ENCODE results near the gene GNB2. TPM values are rescaled to one million over a fixed set of nuclear protein-coding genes. Genes with fewer than 3 reads are reported as not detected.
A peak's percentile ranks its signal among the peaks of the same experiment; 100 is the strongest.

Gene GNB2
- 100 to 1,000 TPM; 195 to 325 TPM for total RNA-seq
- 200 TPM for polyA plus RNA-seq (ENCODE audit: insufficient read depth, low read depth, low replicate concordance)
- long read RNA-seq, donor 1, transcript GNB2-201 (10 exons, 1,878 nt): major isoform, 89 of 105 reads
- long read RNA-seq, donor 1, transcript GNB2-202 (9 exons, 1,524 nt): minor isoform, 7 of 105 reads
- long read RNA-seq, donor 1, partial matches to known transcripts: 5 of 105 reads
- long read RNA-seq, donor 1, other reads (novel, unspliced or antisense): 0 of 105 reads
- long read RNA-seq, donor 2, transcript GNB2-201 (10 exons, 1,878 nt): major isoform, 51 of 57 reads
- long read RNA-seq, donor 2, partial matches to known transcripts: 0 of 57 reads
- long read RNA-seq, donor 2, other reads (novel, unspliced or antisense): 0 of 57 reads

DNA sequence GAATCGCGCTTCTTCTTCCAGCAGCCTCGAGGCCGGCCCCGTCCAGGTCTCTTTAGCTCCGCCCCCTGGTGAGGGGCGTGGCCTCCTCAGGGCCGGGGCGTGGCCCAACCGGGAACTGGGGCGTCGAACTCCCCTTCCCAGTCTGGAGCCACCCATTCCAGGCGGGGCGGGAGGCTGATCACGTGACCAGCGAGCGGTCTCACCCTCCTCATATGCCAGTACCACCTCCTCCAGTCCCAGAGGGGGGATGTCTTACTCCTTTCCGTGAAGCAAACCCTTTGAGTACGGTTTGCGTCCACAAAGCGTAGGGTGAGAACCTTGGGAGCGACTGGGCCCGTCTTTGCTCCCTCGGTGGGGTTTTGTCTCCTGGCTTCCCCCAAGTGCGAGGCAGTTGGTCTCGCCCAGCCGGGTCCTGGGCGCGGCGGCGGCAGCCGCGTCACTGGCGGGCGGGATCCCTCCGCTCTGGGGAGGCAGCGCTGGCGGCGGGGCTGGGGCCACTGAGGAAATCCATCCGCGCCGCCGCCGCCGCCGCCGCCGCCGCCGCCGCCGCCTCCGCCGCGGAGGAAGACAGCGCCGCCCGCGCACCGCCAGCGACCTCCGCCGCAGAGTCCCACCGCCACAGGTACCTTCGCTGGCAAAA is at the start of gene GNB2:
GNB2 (plus strand) TSS at position 439 of the 640 bp plus-strand sequence. CDS start 2,526 bp downstream, outside the sequence.
- peaks cover 6% of the 10 kb centered on the region for H3K4me1 ChIP-seq
- WGBS, 2 donors: 0 to 1% methylated on average over 9 to 55 of the region's 65 CpGs
- peak within 1 kb of the TSS; percentile 96 to 99 for H3K4me3 ChIP-seq
- peak; percentile 99 for DNase-seq
- H3K27me3 ChIP-seq: no peaks in the 10 kb centered on the region
- H3K36me3 ChIP-seq (ENCODE audit: low read depth, missing control alignments): no peaks in the 10 kb centered on the region
- intact Hi-C loops (cut with DNase I; ENCODE audit: low total_unique reads): no loop called here
- H3K9me3 ChIP-seq: no peaks in the 10 kb centered on the region
- TF ChIP-seq CTCF (IDR thresholded peaks at IDR 0.05) (peak in 2 of 3 experiments; percentile 12 to 38), POLR2A (IDR thresholded peaks at IDR 0.05) (no peak)
- peak within 1 kb of the TSS; percentile 98 for H3K27ac ChIP-seq

DNA sequence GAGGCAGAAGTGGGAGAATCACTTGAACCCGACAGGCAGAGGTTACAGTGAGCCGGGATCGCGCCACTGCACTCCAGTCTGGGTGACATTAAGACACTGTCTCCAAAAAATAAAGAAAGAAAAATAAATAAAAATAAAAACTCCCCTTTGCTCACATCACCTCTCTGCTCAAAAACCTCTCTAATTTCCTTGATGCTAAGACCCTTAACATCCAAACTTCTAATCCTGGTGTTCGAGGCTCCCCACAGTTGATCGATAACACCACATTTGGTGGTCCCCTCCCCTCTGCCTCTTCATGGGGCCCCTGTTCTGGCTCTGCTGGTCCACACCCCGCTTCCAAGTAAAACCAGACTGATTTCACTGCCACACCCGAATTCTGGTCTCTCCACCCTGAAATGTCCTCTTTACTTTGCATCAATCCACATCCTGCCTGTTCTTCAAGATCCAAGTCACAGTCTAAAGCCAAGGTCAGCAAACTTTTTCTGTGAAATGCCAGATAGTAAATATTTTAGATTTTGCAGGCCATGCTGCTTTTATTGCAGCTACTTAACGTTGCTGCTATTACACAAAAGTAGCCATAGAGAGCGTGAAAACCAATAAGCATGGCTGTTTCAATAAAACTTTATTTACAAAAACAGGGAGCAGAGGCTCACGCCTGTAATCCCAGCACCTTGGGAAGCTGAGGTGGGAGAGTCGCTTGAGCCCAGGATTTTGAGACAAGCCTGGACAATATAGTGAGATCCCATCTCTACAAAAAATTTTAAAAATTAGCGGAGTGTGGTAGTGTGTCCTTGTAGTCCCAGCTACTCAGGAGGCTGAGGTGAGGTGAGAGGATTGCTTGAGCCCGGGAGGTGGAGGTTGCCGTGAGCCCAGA is 49.4 kb upstream of the GNB2 start:
- Histone ChIP-seq H3K36me3 (ENCODE audit: low read depth, missing control alignments) (no peaks in the 10 kb centered on the region), H3K27ac (no peak overlapping the region), H3K4me1 (peaks cover 2% of the 10 kb centered on the region), H3K9me3 (no peaks in the 10 kb centered on the region), H3K27me3 (no peaks in the 10 kb centered on the region), H3K4me3 (no peak overlapping the region)
- no peak for DNase-seq
- TF ChIP-seq CTCF (IDR thresholded peaks at IDR 0.05): no peak
- TF ChIP-seq POLR2A (IDR thresholded peaks at IDR 0.05): no peak
- WGBS, 2 donors: 83 to 87% methylated on average over 15 of the region's 15 CpGs
- intact Hi-C loops (cut with DNase I; ENCODE audit: low total_unique reads): no loop called here

DNA sequence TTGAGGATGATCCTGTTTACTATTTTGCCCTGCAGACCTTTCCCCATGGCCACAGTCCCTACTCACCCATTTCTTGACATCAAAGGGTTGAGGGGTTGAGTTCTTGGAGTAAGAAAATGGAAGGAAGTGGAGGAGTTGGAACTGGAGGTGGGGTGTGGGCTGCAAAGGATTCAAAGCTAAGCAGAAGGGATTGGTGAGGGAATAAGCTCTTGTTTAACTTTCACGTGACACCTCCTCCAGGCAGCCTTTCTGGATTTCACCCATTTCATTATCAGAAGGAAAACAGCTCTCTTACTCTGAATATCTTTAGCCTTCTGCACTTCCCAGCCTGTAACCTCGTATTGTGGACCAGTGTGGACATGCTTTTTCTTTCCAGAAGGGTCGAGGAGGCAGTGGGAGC is 47.5 kb upstream of the GNB2 start:
- no peak for DNase-seq
- H3K4me3 ChIP-seq: peak overlapping the region; percentile 20 to 21
- intact Hi-C loops (cut with DNase I; ENCODE audit: low total_unique reads): no loop called here
- no peak for TF ChIP-seq POLR2A (IDR thresholded peaks at IDR 0.05)
- TF ChIP-seq CTCF (IDR thresholded peaks at IDR 0.05): no peak
- H3K27me3 ChIP-seq: no peaks in the 10 kb centered on the region
- 9 to 13% methylated on average over 3 of the region's 3 CpGs for WGBS, 2 donors
- no peak overlapping the region for H3K27ac ChIP-seq
- H3K4me1 ChIP-seq: peaks cover 2% of the 10 kb centered on the region
- H3K9me3 ChIP-seq: no peaks in the 10 kb centered on the region
- H3K36me3 ChIP-seq (ENCODE audit: low read depth, missing control alignments): no peaks in the 10 kb centered on the region

- Histone ChIP-seq H3K4me1 (peaks cover 2% of the 10 kb centered on the region), H3K9me3 (no peaks in the 10 kb centered on the region), H3K27ac (no peak overlapping the region), H3K4me3 (peak overlapping the region; percentile 20 to 21), H3K27me3 (no peaks in the 10 kb centered on the region), H3K36me3 (ENCODE audit: low read depth, missing control alignments) (no peaks in the 10 kb centered on the region)
- no peak for TF ChIP-seq POLR2A (IDR thresholded peaks at IDR 0.05)
- TF ChIP-seq CTCF (IDR thresholded peaks at IDR 0.05): no peak
- WGBS, 2 donors: 6 to 9% methylated on average over 9 to 37 of the region's 37 CpGs
- intact Hi-C loops (cut with DNase I; ENCODE audit: low total_unique reads): no loop called here
- DNase-seq: peak; percentile 83
Measured at GRCh38 chr7:100626530-100627237, 46.9 kb upstream of the GNB2 start.

Data from testis (tissue), 5 donors.